ENCODE measurements around the gene DVL2. TPM values are rescaled to one million over a fixed set of nuclear protein-coding genes. Genes with fewer than 3 reads are reported as not detected.

Gene DVL2
- total RNA-seq, 1 experiment from 2014 or later, result 45.3 TPM

DNA sequence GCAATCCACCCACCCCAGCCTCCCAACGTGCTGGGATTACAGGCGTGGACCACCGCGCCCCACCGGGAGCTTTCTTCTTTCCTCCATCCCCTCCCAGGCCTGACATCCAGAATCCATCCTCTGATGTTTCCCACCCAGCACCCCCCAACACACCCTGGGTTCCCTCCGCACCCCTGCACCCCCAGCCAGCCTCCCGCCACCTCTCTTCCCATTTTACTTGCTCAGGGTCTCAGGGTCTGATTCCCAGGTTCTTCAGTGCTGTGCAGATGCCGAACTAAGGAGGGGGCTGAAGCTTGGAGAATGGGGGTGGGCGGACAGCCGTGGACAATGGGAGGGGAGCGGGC lies 55.4 kb downstream of the DVL2 start:
- peaks cover 12% of the 10 kb centered on the region for H3K4me1 ChIP-seq (replicated peaks)
- no peak overlapping the region for H3K4me3 ChIP-seq
- H3K27me3 ChIP-seq (replicated peaks), result peaks cover 10% of the 10 kb centered on the region
- no peak for DNase-seq (ENCODE audit: low read depth in 1 of 2, low spot score in 2 of 2)
- no peaks in the 10 kb centered on the region for H3K36me3 ChIP-seq
- H3K9me3 ChIP-seq (replicated peaks), result no peaks in the 10 kb centered on the region
- H3K27ac ChIP-seq, result no peak overlapping the region

DNA sequence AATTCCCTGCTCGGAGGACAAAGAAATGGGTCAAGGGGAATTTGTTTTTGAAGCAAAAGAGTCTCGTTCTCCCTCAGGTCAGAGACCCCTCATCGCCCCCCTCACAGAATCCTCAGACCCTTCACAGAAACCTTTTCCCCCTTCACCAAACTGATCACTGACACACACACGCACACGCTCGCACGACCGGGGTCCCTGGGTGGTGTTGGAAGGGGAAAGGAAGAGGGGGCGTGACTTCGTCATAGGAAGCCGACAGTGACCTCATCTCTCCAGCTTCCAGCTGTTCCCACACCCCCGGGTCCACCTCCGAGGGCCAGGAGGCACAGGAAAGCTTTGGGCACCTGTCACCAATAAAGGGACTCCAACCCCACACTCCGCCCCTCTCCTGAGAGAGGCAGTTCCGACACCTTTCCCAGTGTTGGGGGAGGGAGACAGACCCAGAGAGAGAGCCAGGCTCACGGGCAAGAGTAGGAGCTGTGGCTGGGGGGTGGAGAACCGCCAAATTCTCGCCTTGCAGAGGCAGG lies 56.3 kb downstream of the DVL2 start:
- H3K4me3 ChIP-seq, result peak overlapping the region; percentile 26
- DNase-seq (ENCODE audit: low read depth in 1 of 2, low spot score in 2 of 2), result no peak
- peaks cover 10% of the 10 kb centered on the region for H3K27me3 ChIP-seq (replicated peaks)
- no peaks in the 10 kb centered on the region for H3K36me3 ChIP-seq
- H3K9me3 ChIP-seq (replicated peaks), result no peaks in the 10 kb centered on the region
- peaks cover 12% of the 10 kb centered on the region for H3K4me1 ChIP-seq (replicated peaks)
- no peak overlapping the region for H3K27ac ChIP-seq

DNA sequence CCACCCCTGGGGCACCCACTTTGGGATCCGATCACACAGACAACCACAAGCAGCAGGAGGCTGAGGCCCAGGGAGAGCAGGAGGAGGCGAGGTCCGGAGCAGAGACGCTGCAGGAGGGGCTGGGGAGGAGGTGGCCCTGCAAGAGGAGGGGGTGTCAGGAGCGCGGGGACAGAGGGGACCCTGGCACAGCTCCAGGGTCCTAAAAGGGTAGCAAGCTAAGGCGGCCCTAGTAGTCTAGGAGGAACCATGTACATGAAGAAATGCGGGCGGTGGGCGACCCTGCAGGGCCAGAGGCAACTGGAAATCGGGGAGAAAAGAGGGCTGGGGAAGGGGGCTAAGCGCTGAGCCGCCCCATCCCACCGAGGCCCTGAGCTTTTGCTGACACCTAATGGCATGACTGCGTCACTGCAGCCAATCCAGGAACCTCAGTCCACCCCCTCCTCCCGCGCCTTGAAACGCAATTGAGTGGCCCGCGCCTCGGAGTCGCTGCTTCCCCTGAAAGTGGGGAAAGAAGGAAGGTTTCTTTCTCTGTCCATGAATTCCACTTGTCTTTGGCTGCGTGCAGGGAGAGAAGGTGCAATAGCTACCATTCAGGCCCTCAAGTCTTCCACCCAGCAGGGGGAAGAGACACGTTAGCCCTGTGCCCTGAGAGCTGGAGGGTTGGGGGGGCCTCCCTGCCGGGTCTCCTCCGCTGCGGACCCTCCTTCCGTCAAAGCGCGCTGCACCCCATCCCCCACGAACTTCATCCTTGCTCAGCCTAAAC lies 56.9 kb downstream of the DVL2 start:
- peak overlapping the region; percentile 26 for H3K4me3 ChIP-seq
- peaks cover 12% of the 10 kb centered on the region for H3K4me1 ChIP-seq (replicated peaks)
- H3K36me3 ChIP-seq, result no peaks in the 10 kb centered on the region
- H3K27me3 ChIP-seq (replicated peaks), result peaks cover 10% of the 10 kb centered on the region
- H3K9me3 ChIP-seq (replicated peaks), result no peaks in the 10 kb centered on the region
- peak in 1 of 2 experiments; percentile 44 for DNase-seq (ENCODE audit: low read depth in 1 of 2, low spot score in 2 of 2)
- H3K27ac ChIP-seq, result no peak overlapping the region

DNA sequence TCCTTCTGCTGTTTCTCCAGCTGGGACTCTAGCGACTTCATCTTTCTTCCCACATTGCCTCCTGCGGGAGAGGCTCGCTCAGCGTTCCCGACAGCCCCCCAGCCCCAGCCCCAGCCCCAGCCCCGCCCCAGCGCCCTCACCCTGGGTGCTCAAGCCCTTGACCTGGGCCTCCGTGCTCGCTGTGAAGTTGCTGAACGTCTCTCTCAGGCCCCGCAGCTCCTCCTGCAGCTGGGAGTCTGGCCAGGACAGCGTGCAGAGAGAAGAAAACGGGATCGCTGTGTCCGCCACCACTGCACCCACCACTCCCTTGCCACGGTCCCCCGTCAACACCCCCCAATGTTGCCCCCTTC lies 57.5 kb downstream of the DVL2 start:
- Histone ChIP-seq H3K4me3 (no peak overlapping the region), H3K27ac (no peak overlapping the region)

DNA sequence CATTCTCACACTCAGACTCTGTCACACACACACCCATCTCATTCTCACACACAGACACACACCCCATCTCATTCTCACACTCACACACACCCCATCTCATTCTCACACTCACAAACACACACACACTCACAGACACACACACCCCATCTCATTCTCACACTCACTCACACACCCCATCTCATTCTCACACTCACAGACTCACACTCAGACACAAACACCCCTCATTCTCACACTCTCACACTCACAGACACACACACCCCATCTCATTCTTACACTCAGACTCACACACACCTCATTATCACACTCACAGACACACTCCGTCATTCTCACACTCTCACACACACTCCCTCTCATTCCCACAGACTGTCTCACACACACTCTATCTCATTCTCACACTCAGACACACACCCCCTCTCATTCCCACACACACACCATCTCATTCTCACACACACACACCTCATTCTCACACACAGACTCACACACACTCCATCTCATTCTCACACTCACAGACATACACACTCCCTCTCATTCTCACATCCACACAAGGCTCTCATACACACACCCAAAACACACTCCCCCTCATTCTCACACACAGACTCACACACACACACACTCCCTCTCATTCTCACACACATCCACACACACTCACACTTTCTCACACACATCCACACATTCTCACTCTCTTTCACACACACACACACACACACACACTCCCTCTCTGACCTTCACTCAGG lies 58.0 kb downstream of the DVL2 start:
- H3K36me3 ChIP-seq, result no peaks in the 10 kb centered on the region
- no peak for DNase-seq (ENCODE audit: low read depth in 1 of 2, low spot score in 2 of 2)

More for the DNA sequence above, 57.5 kb downstream of the DVL2 start:
- Histone ChIP-seq H3K4me1 (replicated peaks) (peaks cover 12% of the 10 kb centered on the region), H3K9me3 (replicated peaks) (no peaks in the 10 kb centered on the region), H3K27me3 (replicated peaks) (peaks cover 10% of the 10 kb centered on the region), H3K36me3 (no peaks in the 10 kb centered on the region)
- DNase-seq (ENCODE audit: low read depth in 1 of 2, low spot score in 2 of 2), result no peak

More for the DNA sequence above, 58.0 kb downstream of the DVL2 start:
- Histone ChIP-seq H3K4me3 (no peak overlapping the region), H3K27me3 (replicated peaks) (peaks cover 10% of the 10 kb centered on the region), H3K9me3 (replicated peaks) (no peaks in the 10 kb centered on the region), H3K27ac (no peak overlapping the region), H3K4me1 (replicated peaks) (peaks cover 12% of the 10 kb centered on the region)

Other genes with a start within 250 kb of the DVL2 start
- gene ALOX12, start 238.5 kb downstream of the DVL2 start, total RNA-seq (2014; rRNA removed; shearing (Covaris generic)), result not detected in 2 replicates
- gene RNASEK, start 221.9 kb downstream of the DVL2 start, total RNA-seq (2014; rRNA removed; shearing (Covaris generic)), result 104 and 146 TPM in 2 replicates
- gene BCL6B, start 211.5 kb downstream of the DVL2 start, total RNA-seq (2014; rRNA removed; shearing (Covaris generic)), result not detected in 2 replicates
- not detected in 2 replicates for gene SLC16A13, start 198.5 kb downstream of the DVL2 start, total RNA-seq (2014; rRNA removed; shearing (Covaris generic))
- not detected in 2 replicates for gene SLC16A11, start 190.4 kb downstream of the DVL2 start, total RNA-seq (2014; rRNA removed; shearing (Covaris generic))
- not detected in 2 replicates for gene CLEC10A, start 154.3 kb downstream of the DVL2 start, total RNA-seq (2014; rRNA removed; shearing (Covaris generic))
- not detected in 2 replicates for gene ASGR2, start 119.7 kb downstream of the DVL2 start, total RNA-seq (2014; rRNA removed; shearing (Covaris generic))
- gene ASGR1, start 55.1 kb downstream of the DVL2 start, total RNA-seq (2014; rRNA removed; shearing (Covaris generic)), result 0.16 TPM in 1 of 2 replicates, not detected in the other
- 8.9 and 9.3 TPM in 2 replicates for gene DLG4, start 14.7 kb downstream of the DVL2 start, total RNA-seq (2014; rRNA removed; shearing (Covaris generic))
- gene ACADVL, start 14.6 kb downstream of the DVL2 start, total RNA-seq (2014; rRNA removed; shearing (Covaris generic)), result 205 and 227 TPM in 2 replicates
- gene PHF23, start 4.9 kb upstream of the DVL2 start, total RNA-seq (2014; rRNA removed; shearing (Covaris generic)), result 27.5 and 30.3 TPM in 2 replicates
- 139 and 146 TPM in 2 replicates for gene GABARAP, start 7.9 kb upstream of the DVL2 start, total RNA-seq (2014; rRNA removed; shearing (Covaris generic))
- gene CTDNEP1, start 17.2 kb upstream of the DVL2 start, total RNA-seq (2014; rRNA removed; shearing (Covaris generic)), result 15.5 and 21.8 TPM in 2 replicates
- 37.2 and 52.4 TPM in 2 replicates for gene ELP5, start 17.7 kb upstream of the DVL2 start, total RNA-seq (2014; rRNA removed; shearing (Covaris generic))
- gene CLDN7, start 28.0 kb upstream of the DVL2 start, total RNA-seq (2014; rRNA removed; shearing (Covaris generic)), result not detected in 2 replicates
- gene SLC2A4, start 47.2 kb upstream of the DVL2 start, total RNA-seq (2014; rRNA removed; shearing (Covaris generic)), result 0.32 TPM in 1 of 2 replicates, not detected in the other
- not detected in 2 replicates for gene YBX2, start 60.1 kb upstream of the DVL2 start, total RNA-seq (2014; rRNA removed; shearing (Covaris generic))
- 342 and 632 TPM in 2 replicates for gene EIF5A, start 73.1 kb upstream of the DVL2 start, total RNA-seq (2014; rRNA removed; shearing (Covaris generic))
- gene GPS2, start 80.8 kb upstream of the DVL2 start, total RNA-seq (2014; rRNA removed; shearing (Covaris generic)), result 86.3 and 112 TPM in 2 replicates
- gene NEURL4, start 94.8 kb upstream of the DVL2 start, total RNA-seq (2014; rRNA removed; shearing (Covaris generic)), result 8.1 and 13.8 TPM in 2 replicates
- gene ACAP1, start 102.0 kb upstream of the DVL2 start, total RNA-seq (2014; rRNA removed; shearing (Covaris generic)), result not detected in 2 replicates
- 5.4 and 7.0 TPM in 2 replicates for gene KCTD11, start 117.6 kb upstream of the DVL2 start, total RNA-seq (2014; rRNA removed; shearing (Covaris generic))
- not detected in 2 replicates for gene TMEM95, start 120.6 kb upstream of the DVL2 start, total RNA-seq (2014; rRNA removed; shearing (Covaris generic))
- gene TNK1, start 146.6 kb upstream of the DVL2 start, total RNA-seq (2014; rRNA removed; shearing (Covaris generic)), result not detected in 2 replicates
- gene PLSCR3, start 160.0 kb upstream of the DVL2 start, total RNA-seq (2014; rRNA removed; shearing (Covaris generic)), result 13.3 and 14.2 TPM in 2 replicates
- 24.7 and 28.8 TPM in 2 replicates for gene TMEM256, start 169.6 kb upstream of the DVL2 start, total RNA-seq (2014; rRNA removed; shearing (Covaris generic))
- gene NLGN2, start 173.3 kb upstream of the DVL2 start, total RNA-seq (2014; rRNA removed; shearing (Covaris generic)), result 2.2 and 3.9 TPM in 2 replicates
- not detected in 2 replicates for gene SPEM1, start 185.8 kb upstream of the DVL2 start, total RNA-seq (2014; rRNA removed; shearing (Covaris generic))
- not detected in 2 replicates for gene SPEM2, start 191.1 kb upstream of the DVL2 start, total RNA-seq (2014; rRNA removed; shearing (Covaris generic))
- not detected in 2 replicates for gene SPEM3, start 194.3 kb upstream of the DVL2 start, total RNA-seq (2014; rRNA removed; shearing (Covaris generic))
- 0.45 TPM in 1 of 2 replicates, not detected in the other for gene TMEM102, start 200.9 kb upstream of the DVL2 start, total RNA-seq (2014; rRNA removed; shearing (Covaris generic))
- not detected in 2 replicates for gene FGF11, start 205.0 kb upstream of the DVL2 start, total RNA-seq (2014; rRNA removed; shearing (Covaris generic))
- 3.9 and 14.7 TPM in 2 replicates for gene CHRNB1, start 210.5 kb upstream of the DVL2 start, total RNA-seq (2014; rRNA removed; shearing (Covaris generic))
- gene ZBTB4, start 245.1 kb upstream of the DVL2 start, total RNA-seq (2014; rRNA removed; shearing (Covaris generic)), result 13.8 and 19.9 TPM in 2 replicates
- gene SLC35G6, start 246.9 kb upstream of the DVL2 start, total RNA-seq (2014; rRNA removed; shearing (Covaris generic)), result not detected in 2 replicates
- gene POLR2A, start 249.8 kb upstream of the DVL2 start, total RNA-seq (2014; rRNA removed; shearing (Covaris generic)), result 17.5 and 29.3 TPM in 2 replicates